HG03342 (cell line): Measurements from ENCODE around the gene GNA12.
"Not testable (repeated sequence)": the region's sequence is repeated elsewhere in the genome, so short reads cannot be mapped to it uniquely, and the experiment has no call there.

Source experiments
- ATAC-seq: cut with Tn5 transposase; IDR thresholded peaks from one replicate; pipeline ENCODE4 v1.9.1; 2021; ENCODE audit warnings: mild to moderate bottlenecking, moderate library complexity; ENCODE audit not compliant: unreplicated experiment

Gene GNA12

GRCh38 chr7:2757904-2758672 lies 86.0 kb downstream of the GNA12 start:
- peak; percentile 79 for ATAC-seq

- ATAC-seq: no peak
These were observed 86.7 kb downstream of the GNA12 start for GRCh38 chr7:2757361-2757903.

GRCh38 chr7:2755531-2755930 lies 88.6 kb downstream of the GNA12 start:
- no peak for ATAC-seq

GRCh38 chr7:2754912-2755311 lies 89.2 kb downstream of the GNA12 start:
- ATAC-seq: no peak

- ATAC-seq: no peak
These were observed 90.0 kb downstream of the GNA12 start for GRCh38 chr7:2754086-2754485.

- no peak for ATAC-seq
These were observed 91.0 kb downstream of the GNA12 start for GRCh38 chr7:2753148-2753547.

GRCh38 chr7:2751086-2751485 lies 93.0 kb downstream of the GNA12 start:
- ATAC-seq: no peak

GRCh38 chr7:2750004-2750407 lies 94.1 kb downstream of the GNA12 start:
- no peak for ATAC-seq

- not testable (repeated sequence) for ATAC-seq
These were observed 95.4 kb downstream of the GNA12 start for GRCh38 chr7:2748684-2749083.

GRCh38 chr7:2743523-2744185 lies 100.5 kb downstream of the GNA12 start:
- not testable (repeated sequence) for ATAC-seq

- no peak for ATAC-seq
These were observed 105.2 kb downstream of the GNA12 start for GRCh38 chr7:2738766-2739549.

GRCh38 chr7:2737771-2738540 lies 106.2 kb downstream of the GNA12 start:
- ATAC-seq: no peak

- not testable (repeated sequence) for ATAC-seq
These were observed 106.9 kb downstream of the GNA12 start for GRCh38 chr7:2737005-2737743.

- ATAC-seq: no peak
These were observed 107.6 kb downstream of the GNA12 start for GRCh38 chr7:2736411-2736914.

- ATAC-seq: no peak
These were observed 108.4 kb downstream of the GNA12 start for GRCh38 chr7:2735744-2736143.

- ATAC-seq: no peak
These were observed 109.1 kb downstream of the GNA12 start for GRCh38 chr7:2734751-2735571.

GRCh38 chr7:2734084-2734686 lies 109.9 kb downstream of the GNA12 start:
- no peak for ATAC-seq

- no peak for ATAC-seq
These were observed 111.0 kb downstream of the GNA12 start for GRCh38 chr7:2732959-2733584.
